Breast epithelium (tissue), 4 donors: Measurements from ENCODE around the gene ZNF783. TPM values are rescaled to one million over a fixed set of nuclear protein-coding genes. Genes with fewer than 3 reads are reported as not detected.

Source experiments
- DNase-seq, 2 donors: peaks; one replicate each; pipeline ENCODE4 v3.0.0-alpha.2; 2019; ENCODE audit warnings: low spot score in 2 of 2
- H3K27ac ChIP-seq, 2 donors: fragments of 200-600 bp; sonication (generic) in 1 of 2; one replicate each; pipeline ENCODE4 v1.5.1; 2016 to 2019; ENCODE audit warnings: mild to moderate bottlenecking in 1 of 2
- H3K27me3 ChIP-seq, 2 donors: fragments of 200-600 bp; sonication (generic) in 1 of 2; one replicate each; pipeline versions ENCODE4 v1.5.1 to v1.6.0; 2017 to 2019; ENCODE audit warnings: control low read depth in 1 of 2, mild to moderate bottlenecking in 1 of 2
- H3K36me3 ChIP-seq: fragments of 200-600 bp; one replicate; pipeline ENCODE4 v1.5.1; 2019
- H3K4me1 ChIP-seq, 2 donors: fragments of 200-600 bp; sonication (generic); one replicate each; pipeline ENCODE4 v1.5.1; 2016 to 2019; ENCODE audit warnings: control low read depth in 1 of 2
- H3K4me3 ChIP-seq, 3 donors: fragments of 200-600 bp; sonication (generic); 1 replicate in 2 of 3; 2 replicates in 1 of 3; pipeline ENCODE4 v1.5.1; 2016 to 2019; ENCODE audit warnings: mild to moderate bottlenecking in 3 of 3, moderate library complexity in 2 of 3
- H3K9me3 ChIP-seq, 2 donors: fragments of 200-600 bp; sonication (generic) in 1 of 2; one replicate each; pipeline ENCODE4 v1.5.1; 2016 to 2019; ENCODE audit warnings: control low read depth in 1 of 2
- POLR2A ChIP-seq: fragments of 450-650 bp; IDR thresholded peaks from one replicate; pipeline ENCODE4 v1.6.1; 2016; ENCODE audit warnings: antibody characterized with exemption, mild to moderate bottlenecking, moderate library complexity
- POLR2AphosphoS5 ChIP-seq, 3 donors: sonication (generic); formaldehyde crosslinking; IDR thresholded peaks; one replicate each; pipeline ENCODE4 v1.6.1; 2017; ENCODE audit warnings: antibody characterized with exemption in 3 of 3
- intact Hi-C: fragments of 100-400 bp; cut with DNase I; formaldehyde crosslinking; loops from one replicate; pipeline ENCODE4 v1.15.1; 2023; ENCODE audit warnings: low total_unique reads
- total RNA-seq, 3 donors: library from RNA; depleted of rRNA; stranded (reverse); fragments of >200 nt; gene quantifications; one replicate each; pipeline ENCODE4 v1.1.0, GENCODE V29; 2016
- TF ChIP-seq, protein P1 (sequence below), 3 donors: fragments of 450-650 bp; IDR thresholded peaks; one replicate each; pipeline ENCODE4 v1.5.1; 2016 to 2017; ENCODE audit warnings: antibody characterized with exemption in 3 of 3, mild to moderate bottlenecking in 3 of 3, moderate library complexity in 3 of 3

ZNF783 gene
- total RNA-seq, 3 donors from 2014 or later = 13.6 to 23.9 (median 17.6) TPM

DNA sequence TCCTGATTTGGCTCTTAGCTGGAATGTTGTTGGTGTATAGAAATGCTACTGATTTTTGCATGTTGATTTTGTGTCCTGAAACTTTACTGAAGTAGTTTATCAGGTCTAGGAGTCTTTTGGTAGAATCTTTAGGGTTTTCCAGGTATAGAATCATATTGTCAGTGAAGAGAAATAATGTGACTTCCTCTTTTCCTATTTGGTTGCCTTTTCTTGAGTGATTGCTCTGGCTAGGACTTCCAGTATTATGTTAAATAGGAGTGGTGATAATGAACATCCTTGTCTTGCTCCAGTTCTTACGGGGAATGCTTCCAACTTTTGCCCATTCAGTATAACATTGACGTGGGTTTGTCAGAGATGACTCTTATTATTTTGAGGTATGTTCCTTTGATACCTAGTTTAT lies 52.0 kb downstream of the ZNF783 start:
- Histone ChIP-seq H3K4me1 (no peaks in the 10 kb centered on the region), H3K27ac (no peak overlapping the region), H3K4me3 (no peak overlapping the region), H3K9me3 (no peaks in the 10 kb centered on the region), H3K27me3 (no peaks in the 10 kb centered on the region), H3K36me3 (no peaks in the 10 kb centered on the region)
- intact Hi-C loops = no loop called here
- TF ChIP-seq POLR2AphosphoS5 (IDR thresholded peaks at IDR 0.05) = no peak
- no peak for DNase-seq

DNA sequence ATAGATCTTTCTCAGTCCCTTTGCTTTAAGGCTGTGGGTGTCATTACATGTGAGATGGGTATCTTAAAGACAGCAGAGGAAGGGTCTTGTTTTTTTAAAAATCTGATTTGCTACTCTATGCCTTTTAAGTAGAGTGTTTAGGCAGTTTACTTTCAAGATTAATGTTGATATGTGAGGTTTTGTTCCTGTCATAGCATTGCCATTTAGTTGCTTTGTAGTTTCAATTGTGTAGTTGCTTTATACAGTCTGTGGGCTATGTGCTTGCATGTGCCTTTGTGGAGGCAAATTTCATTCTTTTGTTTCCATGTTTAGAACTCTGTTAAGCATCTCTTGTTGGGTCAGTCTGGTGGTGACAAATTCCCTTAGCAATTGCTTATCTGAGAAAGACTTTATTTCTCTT lies 54.6 kb downstream of the ZNF783 start:
- intact Hi-C loops = no loop called here
- Histone ChIP-seq H3K4me1 (no peaks in the 10 kb centered on the region), H3K36me3 (no peaks in the 10 kb centered on the region), H3K4me3 (no peak overlapping the region), H3K27me3 (no peaks in the 10 kb centered on the region), H3K27ac (no peak overlapping the region), H3K9me3 (no peaks in the 10 kb centered on the region)
- no peak for DNase-seq
- TF ChIP-seq POLR2AphosphoS5 (IDR thresholded peaks at IDR 0.05) (no peak), POLR2A (no peak)
- TF ChIP-seq, protein P1, sequence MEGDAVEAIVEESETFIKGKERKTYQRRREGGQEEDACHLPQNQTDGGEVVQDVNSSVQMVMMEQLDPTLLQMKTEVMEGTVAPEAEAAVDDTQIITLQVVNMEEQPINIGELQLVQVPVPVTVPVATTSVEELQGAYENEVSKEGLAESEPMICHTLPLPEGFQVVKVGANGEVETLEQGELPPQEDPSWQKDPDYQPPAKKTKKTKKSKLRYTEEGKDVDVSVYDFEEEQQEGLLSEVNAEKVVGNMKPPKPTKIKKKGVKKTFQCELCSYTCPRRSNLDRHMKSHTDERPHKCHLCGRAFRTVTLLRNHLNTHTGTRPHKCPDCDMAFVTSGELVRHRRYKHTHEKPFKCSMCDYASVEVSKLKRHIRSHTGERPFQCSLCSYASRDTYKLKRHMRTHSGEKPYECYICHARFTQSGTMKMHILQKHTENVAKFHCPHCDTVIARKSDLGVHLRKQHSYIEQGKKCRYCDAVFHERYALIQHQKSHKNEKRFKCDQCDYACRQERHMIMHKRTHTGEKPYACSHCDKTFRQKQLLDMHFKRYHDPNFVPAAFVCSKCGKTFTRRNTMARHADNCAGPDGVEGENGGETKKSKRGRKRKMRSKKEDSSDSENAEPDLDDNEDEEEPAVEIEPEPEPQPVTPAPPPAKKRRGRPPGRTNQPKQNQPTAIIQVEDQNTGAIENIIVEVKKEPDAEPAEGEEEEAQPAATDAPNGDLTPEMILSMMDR (IDR thresholded peaks at IDR 0.05) = no peak

DNA sequence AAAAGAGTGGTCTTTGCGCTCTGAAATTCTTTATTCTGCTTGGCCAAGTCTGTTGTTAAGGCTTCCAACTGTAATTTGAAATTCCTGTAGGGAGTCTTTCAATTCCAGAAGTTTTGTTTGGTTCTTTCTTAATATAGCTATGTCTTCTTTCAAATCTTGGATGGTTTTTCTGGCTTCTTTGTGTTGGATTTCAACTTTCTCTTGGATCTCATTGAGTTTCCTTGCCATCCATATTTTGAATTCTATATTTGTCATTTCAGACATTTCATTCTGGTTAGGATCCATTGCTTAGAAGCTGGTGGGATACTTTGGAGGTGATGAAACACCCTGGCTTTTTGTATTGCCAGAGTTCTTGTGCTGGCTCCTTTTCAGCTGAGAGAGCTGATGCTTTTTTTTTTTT lies 55.5 kb downstream of the ZNF783 start:
- Histone ChIP-seq H3K27ac (no peak overlapping the region), H3K36me3 (no peaks in the 10 kb centered on the region), H3K4me3 (no peak overlapping the region), H3K9me3 (no peaks in the 10 kb centered on the region), H3K4me1 (no peaks in the 10 kb centered on the region), H3K27me3 (no peaks in the 10 kb centered on the region)
- TF ChIP-seq POLR2AphosphoS5 (IDR thresholded peaks at IDR 0.05) (no peak), POLR2A (no peak)
- TF ChIP-seq, protein P1 (IDR thresholded peaks at IDR 0.05) = no peak
- DNase-seq = no peak
- intact Hi-C loops = no loop called here

DNA sequence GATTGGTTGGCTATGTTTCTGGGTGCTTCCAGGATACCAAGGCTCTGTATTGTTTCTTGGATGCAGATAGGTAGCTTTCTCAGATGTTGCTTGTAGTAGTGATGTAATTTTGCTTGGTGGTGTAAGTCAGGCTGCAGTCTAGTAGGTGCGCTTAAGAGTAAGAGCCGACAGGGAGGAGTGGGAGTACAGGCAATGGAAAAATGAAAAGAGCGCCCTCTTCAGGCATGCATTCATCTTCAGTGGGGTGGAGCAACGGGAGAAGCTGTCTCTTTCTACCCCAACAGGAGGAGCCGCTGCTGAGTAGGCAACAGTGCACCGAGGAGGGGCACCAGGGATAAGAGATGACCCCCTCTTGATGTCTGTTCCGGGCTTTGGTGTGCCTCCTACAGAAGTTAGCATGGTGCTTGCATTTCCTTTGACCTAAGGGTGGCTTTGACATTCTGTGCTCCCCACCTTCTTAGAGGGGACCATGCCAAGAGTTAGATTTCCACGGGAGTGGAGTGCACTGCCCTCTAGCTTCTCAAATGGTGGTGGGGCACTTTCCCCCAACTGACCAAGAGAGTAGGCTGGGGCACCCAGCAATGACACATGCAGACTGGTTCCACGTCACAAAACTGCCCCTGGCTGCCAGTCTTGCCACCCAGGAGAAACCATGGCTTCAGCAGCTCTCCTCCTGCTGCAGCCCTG lies 56.1 kb downstream of the ZNF783 start:
- no peaks in the 10 kb centered on the region for H3K9me3 ChIP-seq
- no peaks in the 10 kb centered on the region for H3K4me1 ChIP-seq
- intact Hi-C loops = no loop called here
- no peaks in the 10 kb centered on the region for H3K36me3 ChIP-seq
- DNase-seq = no peak
- no peak overlapping the region for H3K4me3 ChIP-seq
- no peak overlapping the region for H3K27ac ChIP-seq
- H3K27me3 ChIP-seq = no peaks in the 10 kb centered on the region
- TF ChIP-seq, protein P1 (IDR thresholded peaks at IDR 0.05) = no peak
- TF ChIP-seq POLR2AphosphoS5 (IDR thresholded peaks at IDR 0.05) = no peak

DNA sequence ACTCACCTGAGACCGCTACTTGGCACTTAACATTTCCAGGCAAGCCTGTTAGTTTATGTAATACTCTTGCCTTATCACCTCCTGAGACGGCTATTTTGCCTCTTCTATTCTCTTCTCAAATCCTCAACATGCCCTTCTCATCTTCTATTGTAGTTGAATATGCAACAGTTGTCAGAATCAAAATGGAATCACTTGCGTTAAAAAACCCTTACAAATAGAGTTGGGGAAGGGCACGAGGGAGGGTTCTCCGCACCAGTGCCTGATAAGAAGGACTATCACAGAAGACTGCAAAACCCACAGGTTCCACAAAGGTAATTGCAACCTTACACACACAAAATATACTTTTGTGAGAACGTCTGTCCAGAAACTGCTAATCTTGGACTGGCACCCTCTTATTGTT lies 57.4 kb downstream of the ZNF783 start:
- no peaks in the 10 kb centered on the region for H3K4me1 ChIP-seq
- no peak for DNase-seq
- intact Hi-C loops = no loop called here

More for the DNA sequence above, 57.4 kb downstream of the ZNF783 start:
- no peaks in the 10 kb centered on the region for H3K36me3 ChIP-seq
- no peak overlapping the region for H3K4me3 ChIP-seq
- no peaks in the 10 kb centered on the region for H3K27me3 ChIP-seq
- no peaks in the 10 kb centered on the region for H3K9me3 ChIP-seq
- TF ChIP-seq POLR2AphosphoS5 (IDR thresholded peaks at IDR 0.05) (no peak), POLR2A (no peak)
- TF ChIP-seq, protein P1 (IDR thresholded peaks at IDR 0.05) = no peak
- no peak overlapping the region for H3K27ac ChIP-seq
